Aorta (tissue), 5 donors: Measurements from ENCODE around the gene BMAL1. TPM values are rescaled to one million over a fixed set of nuclear protein-coding genes. Genes with fewer than 3 reads are reported as not detected.

Experiments
- ATAC-seq: fragments of 200-7000 bp; cut with Tn5 transposase; one replicate; pipeline ENCODE4 v1.9.1; 2022; ENCODE audit warnings: moderate library complexity; ENCODE audit not compliant: low FRiP score
- DNase-seq, 2 donors: peaks; one replicate each; pipeline ENCODE4 v3.0.0-alpha.2; 2020
- H3K27ac ChIP-seq, 2 donors: one replicate each; pipeline ENCODE4 v1.5.1; 2013; ENCODE audit warnings: low read length in 2 of 2, mild to moderate bottlenecking in 2 of 2, moderate library complexity in 2 of 2, control low read depth in 1 of 2, inconsistent platforms in 1 of 2, low read depth in 1 of 2
- H3K27me3 ChIP-seq, 2 donors: one replicate each; pipeline ENCODE4 v1.6.1; 2013; ENCODE audit warnings: control low read depth in 1 of 2, low read length in 1 of 2, mild to moderate bottlenecking in 1 of 2, moderate library complexity in 1 of 2; ENCODE audit not compliant: insufficient read depth in 2 of 2, control insufficient read depth in 1 of 2
- H3K36me3 ChIP-seq, 2 donors: one replicate each; pipeline ENCODE4 v1.6.1; 2013; ENCODE audit warnings: control low read depth in 1 of 2, low read length in 1 of 2, mild to moderate bottlenecking in 1 of 2; ENCODE audit not compliant: insufficient read depth in 2 of 2, control insufficient read depth in 1 of 2
- H3K4me1 ChIP-seq, 2 donors: one replicate each; pipeline ENCODE4 v1.6.1; 2013; ENCODE audit warnings: low read length in 2 of 2, control low read depth in 1 of 2, mild to moderate bottlenecking in 1 of 2, moderate library complexity in 1 of 2; ENCODE audit not compliant: insufficient read depth in 2 of 2, control insufficient read depth in 1 of 2
- H3K4me3 ChIP-seq, 2 donors: one replicate each; pipeline ENCODE4 v1.5.1; 2013; ENCODE audit warnings: low read length in 2 of 2, control low read depth in 1 of 2, mild to moderate bottlenecking in 1 of 2
- H3K9me3 ChIP-seq: one replicate; pipeline ENCODE4 v1.6.1; 2013; ENCODE audit warnings: mild to moderate bottlenecking, low read length; ENCODE audit not compliant: control insufficient read depth
- WGBS, 2 donors: extraction: QIAGEN DNeasy Blood & Tissue Kit; methylation state at CpG; one replicate each; pipeline ENCODE4 v1.1.7; 2013; 5-methylcytosine and 5-hydroxymethylcytosine counted together
- intact Hi-C, 2 donors: fragments of 100-400 bp; cut with DNase I; formaldehyde crosslinking; loops; one replicate each; pipeline versions ENCODE4 v1.14.2 to v1.15.0; 2022
- polyA plus RNA-seq, 2 donors: library from polyadenylated mRNA; stranded (reverse); fragments of 200-250 nt; gene quantifications; one replicate each; pipeline ENCODE4 v1.2.3, GENCODE V29; 2013
- total RNA-seq, 2 donors: library from RNA; stranded (reverse); fragmentation: NEBNext Ultra II Directional; extraction: Animal tissue kit (Norgen Biotek cat#: 25700); gene quantifications; one replicate each; pipeline ENCODE4 v1.2.1, GENCODE V29; 2021
- donor health status: healthy with polysubstance abuse.
- donor health status: Bipolar disorder and iron deficiency.
- donor health status: DM: no; HTN: no; CAD: no.
- donor health status: DM: no; HTN: no; CAD: no.
- donor health status: DM: yes; HTN: yes; CAD: no.

BMAL1 gene
- total and polyA plus RNA-seq, 4 donors: 11.7 to 38.4 (median 30.3) TPM

- Histone ChIP-seq H3K4me3 (no peak overlapping the region), H3K9me3 (no peaks in the 10 kb centered on the region), H3K36me3 (no peaks in the 10 kb centered on the region), H3K4me1 (no peaks in the 10 kb centered on the region), H3K27ac (no peak overlapping the region), H3K27me3 (no peaks in the 10 kb centered on the region)
- peak in 1 of 2 donors; percentile 61 for DNase-seq
- intact Hi-C loops: no loop called here
- WGBS, 2 donors: 91 to 92% methylated on average over 10 of the region's 10 CpGs
- ATAC-seq: no peak
These were observed 26.4 kb downstream of the BMAL1 start for GRCh38 chr11:13303668-13304649.

- no peaks in the 10 kb centered on the region for H3K27me3 ChIP-seq
- no peak overlapping the region for H3K4me3 ChIP-seq
- no peaks in the 10 kb centered on the region for H3K9me3 ChIP-seq
- ATAC-seq (no peak), DNase-seq (no peak)
- no peaks in the 10 kb centered on the region for H3K4me1 ChIP-seq
- 74 to 81% methylated on average over 7 of the region's 7 CpGs for WGBS, 2 donors
- H3K27ac ChIP-seq: no peak overlapping the region
- intact Hi-C loops: no loop called here
- no peaks in the 10 kb centered on the region for H3K36me3 ChIP-seq
These were observed 27.2 kb downstream of the BMAL1 start for GRCh38 chr11:13304655-13305335.

- ATAC-seq (no peak), DNase-seq (no peak)
- Histone ChIP-seq H3K4me3 (no peak overlapping the region), H3K27me3 (no peaks in the 10 kb centered on the region), H3K4me1 (no peaks in the 10 kb centered on the region), H3K27ac (no peak overlapping the region), H3K9me3 (no peaks in the 10 kb centered on the region), H3K36me3 (no peaks in the 10 kb centered on the region)
- intact Hi-C loops: no loop called here
- 93 to 97% methylated on average over 2 of the region's 2 CpGs for WGBS, 2 donors
These were observed 31.1 kb downstream of the BMAL1 start for GRCh38 chr11:13308704-13309103.

- Histone ChIP-seq H3K4me1 (no peaks in the 10 kb centered on the region), H3K36me3 (no peaks in the 10 kb centered on the region), H3K9me3 (no peaks in the 10 kb centered on the region), H3K27ac (no peak overlapping the region), H3K4me3 (no peak overlapping the region), H3K27me3 (no peaks in the 10 kb centered on the region)
- no peak for ATAC-seq
- DNase-seq: no peak
- WGBS, 2 donors: 97 to 99% methylated on average over 4 of the region's 4 CpGs
- intact Hi-C loops: no loop called here
These were observed 31.6 kb downstream of the BMAL1 start for GRCh38 chr11:13309156-13309555.

- no peaks in the 10 kb centered on the region for H3K36me3 ChIP-seq
- no peak overlapping the region for H3K27ac ChIP-seq
- H3K4me1 ChIP-seq: no peaks in the 10 kb centered on the region
- WGBS, 2 donors: 89 to 94% methylated on average over 6 of the region's 6 CpGs
- no peaks in the 10 kb centered on the region for H3K27me3 ChIP-seq
- no peak overlapping the region for H3K4me3 ChIP-seq
- ATAC-seq (no peak), DNase-seq (no peak)
- H3K9me3 ChIP-seq: no peaks in the 10 kb centered on the region
- intact Hi-C loops: no loop called here
These were observed 32.9 kb downstream of the BMAL1 start for GRCh38 chr11:13310443-13310842.

GRCh38 chr11:13311570-13311969 is 34.0 kb downstream of the BMAL1 start:
- Histone ChIP-seq H3K27me3 (no peaks in the 10 kb centered on the region), H3K4me1 (no peaks in the 10 kb centered on the region), H3K9me3 (no peaks in the 10 kb centered on the region), H3K4me3 (no peak overlapping the region), H3K27ac (no peak overlapping the region), H3K36me3 (no peaks in the 10 kb centered on the region)
- ATAC-seq (no peak), DNase-seq (no peak)
- intact Hi-C loops: no loop called here
- 85 to 93% methylated on average over 3 of the region's 3 CpGs for WGBS, 2 donors

GRCh38 chr11:13313005-13313819 is 35.6 kb downstream of the BMAL1 start:
- DNase-seq (no peak), ATAC-seq (no peak)
- intact Hi-C loops: no loop called here
- Histone ChIP-seq H3K9me3 (no peaks in the 10 kb centered on the region), H3K4me1 (no peaks in the 10 kb centered on the region), H3K36me3 (no peaks in the 10 kb centered on the region), H3K4me3 (no peak overlapping the region), H3K27me3 (no peaks in the 10 kb centered on the region), H3K27ac (no peak overlapping the region)
- 91 to 93% methylated on average over 16 of the region's 16 CpGs for WGBS, 2 donors

GRCh38 chr11:13314676-13315394 is 37.2 kb downstream of the BMAL1 start:
- no peaks in the 10 kb centered on the region for H3K9me3 ChIP-seq
- no peak overlapping the region for H3K27ac ChIP-seq
- no peaks in the 10 kb centered on the region for H3K36me3 ChIP-seq
- ATAC-seq: no peak
- no peak for DNase-seq
- no peaks in the 10 kb centered on the region for H3K27me3 ChIP-seq
- H3K4me1 ChIP-seq: no peaks in the 10 kb centered on the region
- 83 to 87% methylated on average over 2 of the region's 2 CpGs for WGBS, 2 donors
- intact Hi-C loops: no loop called here
- no peak overlapping the region for H3K4me3 ChIP-seq
